ENCODE measurements around the gene PANX1. TPM values are rescaled to one million over a fixed set of nuclear protein-coding genes. Genes with fewer than 3 reads are reported as not detected.

The PANX1 gene
- polyA plus RNA-seq, 5 donors = 19.1 to 35.6 (median 29.5) TPM

- peak in 1 of 2 donors; percentile 44 for DNase-seq
These were observed 55.2 kb downstream of the PANX1 start for GRCh38 chr11:94183886-94184264.

- DNase-seq = no peak
These were observed 55.7 kb downstream of the PANX1 start for GRCh38 chr11:94184362-94184761.

- DNase-seq = no peak
These were observed 56.2 kb downstream of the PANX1 start for GRCh38 chr11:94184846-94185245.

GRCh38 chr11:94185416-94186084 lies 56.9 kb downstream of the PANX1 start:
- no peak for DNase-seq

GRCh38 chr11:94186342-94187203 lies 57.9 kb downstream of the PANX1 start:
- DNase-seq = no peak

GRCh38 chr11:94193288-94193687 lies 64.6 kb downstream of the PANX1 start:
- no peak for DNase-seq

- DNase-seq = no peak
These were observed 66.1 kb downstream of the PANX1 start for GRCh38 chr11:94194712-94195111.

- no peak for DNase-seq
These were observed 67.7 kb downstream of the PANX1 start for GRCh38 chr11:94196363-94196762.

GRCh38 chr11:94198718-94199117 lies 70.1 kb downstream of the PANX1 start:
- no peak for DNase-seq

GRCh38 chr11:94199136-94200130 lies 70.8 kb downstream of the PANX1 start:
- DNase-seq = no peak

- peak; percentile 57 to 58 for DNase-seq
These were observed 72.4 kb downstream of the PANX1 start for GRCh38 chr11:94201004-94201465.

- no peak for DNase-seq
These were observed 74.4 kb downstream of the PANX1 start for GRCh38 chr11:94203070-94203469.

GRCh38 chr11:94211261-94211830 lies 82.7 kb downstream of the PANX1 start:
- peak in 1 of 2 donors; percentile 12 for DNase-seq

GRCh38 chr11:94212898-94213297 lies 84.3 kb downstream of the PANX1 start:
- DNase-seq = no peak

- no peak for DNase-seq
These were observed 89.1 kb downstream of the PANX1 start for GRCh38 chr11:94217705-94218104.

GRCh38 chr11:94218372-94218771 lies 89.7 kb downstream of the PANX1 start:
- no peak for DNase-seq

GRCh38 chr11:94219771-94220170 lies 91.1 kb downstream of the PANX1 start:
- no peak for DNase-seq

GRCh38 chr11:94224078-94224477 lies 95.4 kb downstream of the PANX1 start:
- no peak for DNase-seq

Data from right lung (tissue), 5 donors.